Sigmoid colon (tissue), 4 donors: ENCODE data around the gene DKK2.

Source experiments
- EP300 ChIP-seq, 4 donors: sonication (generic); formaldehyde crosslinking; IDR thresholded peaks; one replicate each; pipeline ENCODE4 v1.6.1; 2017; ENCODE audit warnings: antibody characterized with exemption in 4 of 4
- POLR2A ChIP-seq, 2 donors: fragments of 450-650 bp; IDR thresholded peaks; one replicate each; pipeline ENCODE4 v1.6.1; 2016; ENCODE audit warnings: antibody characterized with exemption in 2 of 2, mild to moderate bottlenecking in 2 of 2, moderate library complexity in 2 of 2
- TF ChIP-seq, protein P1 (sequence below), 4 experiments: fragments of 450-650 bp in 3 of 4; fragments of 200-600 bp in 1 of 4; IDR thresholded peaks; one replicate each; pipeline ENCODE4 v1.5.1; 2016 to 2019; ENCODE audit warnings: antibody characterized with exemption in 4 of 4, mild to moderate bottlenecking in 3 of 4, moderate library complexity in 2 of 4

DNA sequence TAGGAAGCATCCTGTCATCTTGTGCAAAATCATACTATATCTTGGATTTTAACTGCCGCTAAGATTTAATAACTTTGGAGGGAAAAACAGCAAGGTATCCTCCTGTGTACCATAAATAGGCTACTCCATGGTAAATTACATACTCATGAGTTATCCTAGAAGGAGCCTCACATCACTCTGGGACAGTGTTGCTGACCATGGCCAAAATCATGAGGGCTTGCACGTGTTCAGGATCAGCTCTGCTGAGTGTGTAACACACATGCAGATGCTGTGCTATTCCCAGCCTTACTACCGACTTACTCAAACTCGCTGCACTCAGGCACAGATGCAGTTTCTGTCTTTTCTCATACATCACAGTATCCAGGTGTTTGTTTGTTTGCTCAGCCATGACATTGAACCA lies 56.6 kb downstream of the DKK2 start:
- TF ChIP-seq, protein P1, sequence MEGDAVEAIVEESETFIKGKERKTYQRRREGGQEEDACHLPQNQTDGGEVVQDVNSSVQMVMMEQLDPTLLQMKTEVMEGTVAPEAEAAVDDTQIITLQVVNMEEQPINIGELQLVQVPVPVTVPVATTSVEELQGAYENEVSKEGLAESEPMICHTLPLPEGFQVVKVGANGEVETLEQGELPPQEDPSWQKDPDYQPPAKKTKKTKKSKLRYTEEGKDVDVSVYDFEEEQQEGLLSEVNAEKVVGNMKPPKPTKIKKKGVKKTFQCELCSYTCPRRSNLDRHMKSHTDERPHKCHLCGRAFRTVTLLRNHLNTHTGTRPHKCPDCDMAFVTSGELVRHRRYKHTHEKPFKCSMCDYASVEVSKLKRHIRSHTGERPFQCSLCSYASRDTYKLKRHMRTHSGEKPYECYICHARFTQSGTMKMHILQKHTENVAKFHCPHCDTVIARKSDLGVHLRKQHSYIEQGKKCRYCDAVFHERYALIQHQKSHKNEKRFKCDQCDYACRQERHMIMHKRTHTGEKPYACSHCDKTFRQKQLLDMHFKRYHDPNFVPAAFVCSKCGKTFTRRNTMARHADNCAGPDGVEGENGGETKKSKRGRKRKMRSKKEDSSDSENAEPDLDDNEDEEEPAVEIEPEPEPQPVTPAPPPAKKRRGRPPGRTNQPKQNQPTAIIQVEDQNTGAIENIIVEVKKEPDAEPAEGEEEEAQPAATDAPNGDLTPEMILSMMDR (IDR thresholded peaks at IDR 0.05) = no peak
- TF ChIP-seq POLR2A (IDR thresholded peaks at IDR 0.05) = no peak
- TF ChIP-seq EP300 (IDR thresholded peaks at IDR 0.05) = no peak
